Fibroblast of the aortic adventitia (primary cell): ENCODE results near the gene HYDIN. TPM values are rescaled to one million over a fixed set of nuclear protein-coding genes. Genes with fewer than 3 reads are reported as not detected.
"Not testable (repeated sequence)": the region's sequence is repeated elsewhere in the genome, so short reads cannot be mapped to it uniquely, and the experiment has no call there.

Experiments
- DNase-seq: peaks from one replicate; pipeline ENCODE4 v3.0.0-alpha.2; 2010; ENCODE audit warnings: low read depth
- H3K4me3 ChIP-seq: 2 replicates; pipeline ENCODE4 v1.5.1; 2011; ENCODE audit warnings: low read depth, mild to moderate bottlenecking, control low read depth, low read length, moderate library complexity
- total RNA-seq: library from RNA; depleted of rRNA; stranded (reverse); fragments of >200 nt; gene quantifications from 2 replicates; pipeline ENCODE4 v1.2.3, GENCODE V29; 2012; ENCODE audit warnings: low replicate concordance

The HYDIN gene
- total RNA-seq, 1 donor = 1.5 TPM

DNA sequence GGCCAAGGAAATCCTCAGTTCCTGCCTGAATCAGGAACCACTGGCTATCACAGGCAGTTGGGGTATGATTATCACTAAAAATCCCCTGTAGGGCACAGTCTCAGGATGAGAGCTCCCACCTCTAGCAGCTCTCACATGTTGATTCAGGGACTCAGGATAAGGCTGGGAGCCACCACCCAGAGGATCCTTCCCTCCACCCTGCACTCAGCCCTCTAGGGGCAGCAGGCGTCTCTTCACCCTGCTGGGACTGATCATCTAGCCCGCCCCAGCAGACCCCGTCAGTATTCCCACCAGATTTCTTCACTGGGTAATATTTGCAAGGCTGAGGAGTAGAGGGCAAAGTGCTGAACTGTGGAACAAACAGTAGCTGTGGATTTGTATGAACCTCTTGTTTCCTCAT lies 224.0 kb downstream of the HYDIN start:
- not testable (repeated sequence) for DNase-seq, H3K4me3 ChIP-seq

DNA sequence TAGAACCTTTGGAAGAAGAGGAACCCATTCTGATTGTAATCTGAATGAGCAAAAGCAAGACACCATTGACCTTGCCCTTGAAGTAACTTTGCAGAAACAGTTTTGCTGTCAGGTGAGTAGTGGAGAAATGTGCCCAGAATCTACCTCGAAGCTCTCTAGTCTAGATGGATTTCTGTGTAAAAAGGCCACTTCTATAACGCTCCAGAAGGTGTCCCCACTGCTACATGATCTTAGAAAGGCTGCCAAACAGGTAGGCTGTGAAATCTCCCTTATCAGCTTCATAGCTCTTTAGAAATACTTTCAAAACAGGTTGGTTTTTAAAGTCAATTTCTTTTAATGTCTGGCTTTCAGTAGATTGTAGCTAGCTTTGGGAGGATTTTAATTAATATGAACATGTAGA lies 230.8 kb downstream of the HYDIN start:
- H3K4me3 ChIP-seq = not testable (repeated sequence)
- DNase-seq = peak; percentile 1

DNA sequence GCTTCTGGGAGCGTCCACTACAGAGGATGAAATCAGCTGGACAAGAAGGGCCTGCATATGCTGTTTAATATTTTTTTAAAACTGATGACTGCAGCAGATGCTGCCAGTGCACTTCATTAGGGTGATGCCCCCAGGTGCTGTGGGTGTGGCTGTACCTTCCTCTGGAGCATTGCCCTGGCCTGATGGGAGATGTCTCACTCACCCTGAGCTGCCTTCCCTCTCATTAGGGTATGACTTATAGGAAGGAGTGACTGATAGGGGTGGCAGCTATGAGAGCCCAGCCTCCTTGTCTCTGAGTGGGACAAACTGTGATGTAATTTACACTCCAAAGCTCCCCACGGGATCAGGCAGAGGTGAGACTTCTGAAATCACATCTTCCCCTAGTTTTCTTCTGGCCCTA lies 234.7 kb downstream of the HYDIN start:
- DNase-seq, H3K4me3 ChIP-seq: not testable (repeated sequence)

DNA sequence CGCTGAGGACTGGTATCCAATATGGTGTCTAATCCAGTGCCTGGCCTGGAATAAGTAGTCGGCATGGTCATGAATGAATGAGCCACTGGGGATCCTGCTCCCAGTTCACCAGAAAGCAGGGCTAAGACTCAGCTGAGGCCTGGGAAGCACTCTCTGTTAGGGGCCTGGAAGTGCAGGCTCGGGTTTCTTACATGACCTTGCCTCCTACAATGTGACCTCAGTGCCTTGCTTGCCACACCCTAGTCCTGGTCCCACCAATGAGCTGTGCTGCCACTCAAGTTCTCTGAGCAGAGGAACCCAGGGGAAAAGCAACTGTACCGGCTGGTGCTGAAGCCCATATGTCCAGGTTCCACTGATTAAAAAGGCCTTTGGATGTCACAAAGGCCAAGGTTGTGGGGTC lies 238.0 kb downstream of the HYDIN start:
- H3K4me3 ChIP-seq, DNase-seq: not testable (repeated sequence)

DNA sequence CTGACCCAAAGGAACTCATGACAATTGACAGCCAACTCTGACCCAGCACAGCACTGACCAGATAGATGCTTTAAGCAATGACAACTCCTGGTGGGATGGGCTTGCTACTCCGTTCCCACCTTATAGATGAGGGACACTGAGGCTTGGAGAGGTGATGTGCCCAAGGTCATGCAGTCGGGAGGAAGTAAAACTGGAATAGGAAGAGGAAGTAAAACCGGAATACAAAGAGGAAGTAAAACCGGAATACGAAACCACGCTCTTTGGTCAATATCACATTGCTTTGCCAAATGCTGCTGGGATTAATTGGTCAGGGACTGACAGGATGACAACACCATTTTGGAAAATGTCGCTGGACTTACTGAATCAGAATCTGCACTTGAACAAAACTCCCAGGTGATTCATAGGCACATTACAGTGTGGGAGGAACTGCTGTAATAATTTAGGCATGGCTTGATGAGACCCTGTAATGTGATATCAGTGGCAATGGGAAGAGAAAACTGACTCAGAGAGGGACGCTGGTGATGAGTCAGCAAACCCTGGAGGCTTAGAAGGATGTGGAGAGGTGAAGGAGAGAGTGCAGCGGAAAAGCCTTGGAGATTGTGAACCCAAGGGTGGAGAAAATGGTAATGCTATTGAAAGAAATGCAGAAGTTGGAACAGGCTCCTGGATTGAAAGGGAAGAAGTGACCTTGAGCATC lies 243.4 kb downstream of the HYDIN start:
- not testable (repeated sequence) for H3K4me3 ChIP-seq, DNase-seq

DNA sequence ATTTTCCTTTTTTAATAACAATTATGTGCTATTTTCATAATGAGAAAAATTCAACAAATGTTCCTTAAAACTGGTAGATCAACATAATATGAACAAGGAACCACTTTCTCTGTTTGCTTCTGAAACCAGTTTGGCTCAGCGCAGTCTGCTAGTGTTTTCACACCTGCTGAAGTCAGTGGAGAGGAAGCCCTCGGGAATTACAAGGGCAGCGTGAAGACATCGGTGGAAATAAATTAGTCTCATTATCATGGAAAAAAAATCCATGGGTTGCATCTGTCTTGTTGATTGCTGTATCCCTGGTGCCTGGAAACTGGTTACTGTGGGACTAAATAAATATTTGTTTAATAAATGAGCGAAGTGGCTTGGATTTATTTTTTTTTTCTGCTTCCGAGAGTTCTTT lies 245.8 kb downstream of the HYDIN start:
- DNase-seq, H3K4me3 ChIP-seq: not testable (repeated sequence)

DNA sequence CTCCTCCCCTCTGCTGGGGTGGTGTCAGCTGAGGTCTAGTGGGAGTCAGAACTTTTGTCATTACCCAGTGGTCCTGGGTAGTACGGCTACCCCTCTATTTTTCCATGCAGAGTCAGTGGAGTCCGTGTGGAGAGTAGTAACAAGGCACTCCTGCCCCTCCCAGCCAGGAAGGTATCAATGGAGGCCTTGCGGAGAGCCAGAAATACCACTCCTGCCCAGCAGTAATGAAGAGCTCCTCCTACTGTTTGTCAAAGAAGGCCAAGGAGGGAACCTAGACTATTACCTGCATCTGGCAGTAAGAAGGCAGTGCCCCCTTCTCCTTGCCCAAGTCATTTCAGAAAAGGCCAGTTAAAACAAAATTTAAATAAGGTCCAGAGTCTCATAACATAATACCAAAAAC lies 262.2 kb downstream of the HYDIN start:
- DNase-seq, H3K4me3 ChIP-seq: not testable (repeated sequence)

DNA sequence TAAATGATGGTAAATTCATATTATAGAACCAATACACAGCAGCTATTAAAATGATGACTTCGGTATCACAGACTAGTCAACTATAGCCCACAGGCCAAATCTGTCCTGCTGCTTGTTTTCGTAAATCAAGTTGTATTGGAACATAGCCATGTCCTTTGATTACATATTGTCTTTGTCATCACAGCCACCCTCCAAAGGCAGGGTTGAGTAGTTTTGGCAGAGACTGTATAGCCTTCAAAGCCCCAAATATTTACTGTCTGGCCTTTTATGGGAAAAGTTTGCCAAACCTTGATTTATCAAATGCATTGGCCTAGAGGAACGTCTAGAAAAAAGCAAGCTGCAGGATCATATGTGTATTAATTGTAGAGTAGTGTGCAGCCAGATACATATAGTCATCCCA lies 270.4 kb downstream of the HYDIN start:
- DNase-seq, H3K4me3 ChIP-seq: not testable (repeated sequence)

DNA sequence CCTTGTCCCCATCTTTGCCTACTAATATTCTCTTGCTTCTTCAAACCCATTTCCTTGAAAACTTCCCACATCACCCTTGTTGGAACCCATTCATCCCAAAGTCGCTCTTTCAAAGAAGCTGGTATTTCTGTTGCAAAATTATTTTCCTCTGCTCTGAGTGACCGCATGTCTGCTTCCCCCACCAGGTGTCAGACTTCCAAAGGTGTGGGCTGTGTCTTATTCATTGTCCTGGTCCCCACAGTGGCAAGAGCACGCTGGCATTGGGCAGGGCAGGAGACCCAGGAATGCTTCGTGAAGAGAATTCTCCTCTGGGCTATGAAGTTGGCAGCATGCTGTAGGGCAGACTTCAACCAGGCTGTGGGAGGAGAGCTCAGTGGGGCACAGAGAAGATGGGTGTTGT lies 275.6 kb downstream of the HYDIN start:
- not testable (repeated sequence) for DNase-seq, H3K4me3 ChIP-seq

DNA sequence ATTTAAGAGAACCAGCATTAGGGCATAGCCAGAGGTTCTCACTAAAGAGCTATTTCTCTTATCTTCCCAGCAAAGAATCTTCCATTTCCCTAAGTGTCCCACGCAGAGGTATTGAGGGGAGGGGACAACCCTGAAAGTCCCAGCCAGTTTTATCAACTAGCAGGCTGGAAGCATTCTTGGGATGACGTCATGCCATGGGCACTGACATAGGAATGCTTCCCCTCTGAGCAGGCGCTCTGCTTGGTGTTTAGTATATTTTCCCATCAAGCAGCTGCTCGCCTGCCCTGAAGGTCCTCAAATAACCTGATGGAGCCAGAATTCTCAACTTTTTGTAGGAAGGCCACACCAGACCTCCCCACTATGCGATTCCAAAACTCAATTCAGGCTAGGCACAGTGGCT lies 276.7 kb downstream of the HYDIN start:
- H3K4me3 ChIP-seq, DNase-seq: not testable (repeated sequence)

DNA sequence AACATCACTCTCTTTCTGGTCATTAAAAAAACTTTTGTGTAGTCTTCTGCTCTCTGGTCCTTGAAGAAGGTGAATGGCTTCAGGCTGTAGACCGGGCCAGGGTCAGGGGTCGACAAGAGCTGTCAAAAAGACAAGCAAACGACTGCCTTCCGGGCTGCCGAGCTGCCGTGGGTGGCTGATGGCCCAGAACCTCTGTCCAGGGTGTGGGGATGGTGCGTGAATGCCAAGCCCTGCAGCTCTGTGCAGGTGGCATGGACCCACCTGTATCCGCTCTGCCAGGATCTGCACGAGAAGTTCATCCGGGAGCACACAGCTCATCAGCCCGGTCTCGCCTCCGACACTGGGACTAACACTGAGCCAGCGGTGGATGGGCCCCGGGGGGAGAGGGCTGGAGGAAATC lies 287.0 kb downstream of the HYDIN start:
- H3K4me3 ChIP-seq, DNase-seq: not testable (repeated sequence)

DNA sequence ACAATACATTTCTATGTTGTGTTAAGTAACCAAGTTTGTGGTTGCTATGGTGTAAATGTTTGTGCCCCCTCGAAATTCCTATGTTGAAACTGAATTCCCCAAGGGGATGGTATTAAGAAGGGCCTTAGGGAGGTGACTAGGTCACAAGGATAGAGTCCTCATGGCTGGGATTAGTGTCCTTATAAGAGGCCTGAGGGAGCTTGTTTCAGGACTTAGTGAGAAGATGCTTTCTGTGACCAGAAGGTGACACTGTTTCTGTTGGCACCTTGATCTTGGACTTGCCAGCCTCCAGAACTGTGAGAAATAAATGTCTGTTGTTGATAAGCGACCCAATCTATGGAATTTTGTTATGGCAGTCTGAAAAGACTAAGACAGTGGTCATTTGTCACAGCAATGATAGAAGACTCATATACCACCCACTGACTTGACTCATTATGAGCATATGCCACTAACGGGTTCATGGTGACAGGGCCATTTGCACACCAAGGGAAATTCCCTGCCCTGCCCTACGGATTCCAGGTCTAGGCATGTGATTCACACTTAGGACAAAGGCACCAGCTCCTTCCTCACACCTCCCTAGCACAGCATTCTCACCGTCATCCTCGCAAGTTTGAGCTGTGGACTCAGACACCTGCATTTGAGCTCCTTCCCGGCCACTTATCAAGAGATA lies 290.7 kb downstream of the HYDIN start:
- not testable (repeated sequence) for DNase-seq, H3K4me3 ChIP-seq

DNA sequence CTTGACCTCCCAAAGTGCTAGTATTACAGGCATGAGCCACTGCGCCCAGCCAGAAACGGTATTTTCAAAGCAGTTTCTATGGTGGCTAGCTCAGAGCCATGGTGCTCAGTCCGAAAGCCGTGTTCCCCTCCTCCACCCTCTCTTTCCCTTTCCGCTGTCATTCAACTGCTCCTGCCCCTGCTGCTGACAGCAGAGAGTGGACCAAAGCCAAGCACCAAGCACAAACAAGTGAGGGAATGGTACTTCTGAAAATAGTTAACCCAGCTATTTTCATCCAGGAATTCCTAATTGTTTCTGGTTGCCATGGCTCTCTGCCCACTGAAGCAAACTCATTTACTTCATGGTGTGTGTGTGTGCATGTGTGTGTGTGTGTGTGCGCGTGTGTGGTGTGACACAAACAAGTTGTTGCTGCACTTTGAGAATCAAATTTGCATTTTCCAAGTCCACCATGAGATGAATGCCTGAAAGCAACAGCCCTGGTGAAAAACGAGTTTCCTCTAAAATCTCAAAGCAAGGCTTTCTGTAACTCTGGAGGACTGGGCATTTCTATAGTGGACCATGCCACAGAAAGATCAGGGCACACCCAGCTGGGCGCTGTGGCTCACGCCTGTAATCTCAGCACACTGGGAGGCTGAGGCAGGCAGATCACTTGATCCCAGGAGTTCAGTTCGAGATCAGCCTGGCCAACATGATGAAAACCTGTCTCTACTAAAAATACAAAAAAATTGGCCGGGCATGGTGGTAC lies 293.6 kb downstream of the HYDIN start:
- DNase-seq = not testable (repeated sequence)

DNA sequence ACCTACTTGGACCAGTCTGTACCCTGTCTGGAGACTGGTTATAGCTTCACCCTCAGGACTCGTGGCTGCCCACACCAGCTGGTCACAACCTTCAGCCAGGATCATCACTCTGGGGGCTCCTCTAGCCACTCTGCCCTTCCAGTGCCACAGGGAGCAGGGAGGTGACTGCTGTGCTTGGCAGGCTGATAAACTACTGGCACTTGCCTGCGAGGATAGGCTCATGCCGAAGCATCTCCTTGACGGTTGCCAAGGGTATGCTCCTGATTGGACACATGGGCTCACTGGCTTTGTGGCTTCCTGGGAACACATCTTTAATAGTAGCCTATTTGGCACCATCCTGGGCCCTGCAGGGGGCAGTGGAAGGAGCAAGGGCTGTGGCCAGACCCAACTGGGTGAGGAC lies 295.2 kb downstream of the HYDIN start:
- not testable (repeated sequence) for DNase-seq

More for the DNA sequence above, 293.6 kb downstream of the HYDIN start:
- not testable (repeated sequence) for H3K4me3 ChIP-seq

DNA sequence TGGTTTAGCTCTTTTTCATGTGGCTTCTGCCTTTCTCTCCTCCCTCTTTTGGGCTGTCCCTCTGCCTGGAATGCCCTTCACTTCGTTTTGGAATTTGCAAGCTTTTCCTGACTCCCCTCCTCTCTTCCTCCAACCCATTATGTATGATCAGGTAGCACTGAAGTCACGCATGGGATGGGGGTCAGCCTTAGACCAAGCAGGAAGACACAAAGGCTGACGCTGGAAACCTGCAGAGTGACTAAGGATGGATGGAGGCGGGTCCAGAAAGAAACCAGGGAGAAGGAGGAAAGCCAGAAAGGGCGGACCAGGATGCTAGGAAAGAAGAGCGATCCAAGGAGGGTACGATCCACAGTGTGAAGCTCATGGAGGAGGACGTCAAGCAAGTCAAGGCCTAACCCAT lies 296.8 kb downstream of the HYDIN start:
- not testable (repeated sequence) for H3K4me3 ChIP-seq, DNase-seq

More for the DNA sequence above, 295.2 kb downstream of the HYDIN start:
- H3K4me3 ChIP-seq = not testable (repeated sequence)

DNA sequence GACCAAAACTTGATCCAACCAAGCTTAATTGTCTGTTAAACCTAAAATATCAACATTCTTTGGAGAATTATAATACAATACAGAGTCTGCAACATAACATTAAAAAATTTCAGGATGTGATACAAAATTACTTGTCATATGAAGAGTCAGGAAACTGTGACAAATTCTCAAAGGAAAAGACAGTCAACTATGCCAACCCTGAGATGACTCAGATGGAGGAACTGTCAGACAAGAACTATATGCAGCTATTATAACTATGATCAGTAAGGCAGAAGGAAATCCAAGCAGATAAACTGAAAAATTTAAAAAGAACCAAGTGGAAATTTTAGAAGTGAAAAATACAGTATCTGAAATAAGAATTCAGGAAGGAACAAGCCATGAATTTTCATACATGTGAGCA lies 299.8 kb downstream of the HYDIN start:
- H3K4me3 ChIP-seq, DNase-seq: not testable (repeated sequence)

DNA sequence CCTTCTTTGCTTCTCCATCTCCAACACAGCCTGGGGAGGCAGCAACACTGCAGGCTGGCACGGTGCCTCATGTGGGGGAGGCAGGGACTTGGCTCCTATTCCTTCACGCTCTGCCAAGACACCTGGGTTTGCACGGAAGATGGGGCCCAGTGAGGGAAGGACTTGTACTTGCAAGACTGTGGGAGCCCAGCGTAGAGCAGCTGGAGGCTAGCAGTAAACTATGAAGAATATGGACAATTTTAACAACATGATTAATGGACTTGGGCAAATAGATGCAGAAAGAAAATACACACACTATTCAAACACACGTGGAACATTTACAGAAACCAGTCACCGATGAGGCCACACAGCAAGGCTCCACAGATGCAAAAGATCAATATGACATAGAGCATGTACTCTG lies 308.4 kb downstream of the HYDIN start:
- peak; percentile 2 for DNase-seq
- H3K4me3 ChIP-seq = not testable (repeated sequence)

DNA sequence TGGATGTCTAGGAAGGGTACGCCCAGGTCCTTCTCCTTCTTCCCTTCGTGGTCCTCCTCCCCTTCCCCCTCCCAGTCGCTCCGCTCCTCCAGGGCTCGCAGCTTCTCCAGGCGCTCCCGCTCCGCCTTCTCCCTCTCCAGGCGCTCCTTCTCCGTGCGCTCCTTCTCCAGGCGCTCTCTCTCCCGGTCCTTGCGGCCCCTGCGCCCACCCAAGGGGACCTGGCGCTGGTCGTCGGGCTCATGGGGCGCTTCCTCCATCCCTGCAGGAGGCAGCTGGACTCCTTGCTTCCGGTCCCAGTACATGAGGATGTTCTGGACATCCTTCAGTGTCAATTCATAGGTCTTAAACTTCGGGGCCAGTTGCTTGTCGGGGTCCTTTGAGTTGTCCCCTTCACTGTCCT lies 309.9 kb downstream of the HYDIN start:
- DNase-seq, H3K4me3 ChIP-seq: not testable (repeated sequence)

DNA sequence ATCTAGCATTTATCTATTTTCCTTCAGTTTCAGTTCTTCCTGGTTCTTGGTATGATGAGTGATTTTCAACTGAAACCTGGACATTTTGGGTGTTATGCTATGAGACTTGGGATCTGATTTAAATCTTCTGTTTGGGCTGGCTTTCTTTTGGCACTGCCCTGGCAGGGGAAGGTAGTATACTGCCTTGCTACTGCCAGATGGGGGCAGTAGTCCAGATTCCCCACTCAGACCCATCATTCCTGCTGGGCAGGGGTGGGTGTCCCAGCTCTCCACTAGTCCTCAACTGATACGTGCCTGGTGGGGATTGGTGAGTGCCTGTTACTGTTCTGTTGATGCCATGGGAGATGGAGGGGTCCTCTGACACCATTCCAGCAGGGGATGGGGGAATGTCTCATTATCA lies 342.3 kb downstream of the HYDIN start:
- DNase-seq, H3K4me3 ChIP-seq: not testable (repeated sequence)

DNA sequence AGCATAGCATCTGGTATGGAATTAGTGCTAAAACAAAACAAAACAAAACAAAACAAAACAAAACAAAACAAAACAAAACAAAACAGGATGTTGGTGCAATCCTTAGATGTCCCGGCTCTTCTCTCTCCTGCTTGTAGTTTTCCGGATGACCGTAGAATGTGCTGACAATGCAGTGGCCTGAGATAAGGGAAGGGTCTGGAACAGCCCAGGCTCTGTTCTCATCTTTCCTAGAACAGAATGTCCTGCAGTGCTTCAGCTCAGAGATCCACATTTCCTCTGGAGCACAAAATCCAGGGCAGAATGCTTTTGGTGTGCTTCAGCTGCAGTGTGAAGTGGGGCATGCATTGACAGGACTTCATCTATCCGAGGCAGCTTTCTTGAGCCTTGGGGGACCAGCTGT lies 345.9 kb downstream of the HYDIN start:
- H3K4me3 ChIP-seq, DNase-seq: not testable (repeated sequence)
